Transverse colon (tissue), 4 donors: ENCODE measurements around the gene SARDH. TPM values are rescaled to one million over a fixed set of nuclear protein-coding genes. Genes with fewer than 3 reads are reported as not detected.

Experiments
- DNase-seq: peaks from one replicate; pipeline ENCODE4 v3.0.0-alpha.2; 2019
- H3K27ac ChIP-seq, 4 donors: fragments of 200-600 bp; sonication (generic); 2 replicates each; pipeline ENCODE4 v1.5.1; 2016 to 2018; ENCODE audit warnings: inconsistent platforms in 4 of 4
- H3K27me3 ChIP-seq: fragments of 200-600 bp; sonication (generic); 2 replicates; pipeline ENCODE4 v1.5.1; 2017; ENCODE audit warnings: inconsistent platforms
- H3K36me3 ChIP-seq, 4 donors: fragments of 200-600 bp; sonication (generic); 2 replicates each; pipeline ENCODE4 v1.5.1; 2017 to 2019; ENCODE audit warnings: inconsistent platforms in 4 of 4
- H3K4me1 ChIP-seq, 4 donors: fragments of 200-600 bp; sonication (generic); 2 replicates each; pipeline ENCODE4 v1.5.1; 2017 to 2020; ENCODE audit warnings: inconsistent platforms in 4 of 4
- H3K4me3 ChIP-seq, 4 donors: fragments of 200-600 bp; sonication (generic); 1 replicate in 1 of 4; 2 replicates in 3 of 4; pipeline versions ENCODE4 v1.5.1 to v1.6.1; 2017 to 2019; ENCODE audit warnings: inconsistent platforms in 4 of 4
- H3K9me3 ChIP-seq, 2 donors: fragments of 200-600 bp; sonication (generic); 2 replicates each; pipeline ENCODE4 v1.5.1; 2017 to 2019; ENCODE audit warnings: inconsistent platforms in 2 of 2
- EP300 ChIP-seq: sonication (generic); formaldehyde crosslinking; IDR thresholded peaks from one replicate; pipeline ENCODE4 v1.6.1; 2017; ENCODE audit warnings: antibody characterized with exemption, low read depth
- POLR2A ChIP-seq: fragments of 450-650 bp; IDR thresholded peaks from one replicate; pipeline ENCODE4 v1.6.1; 2016; ENCODE audit warnings: antibody characterized with exemption, mild to moderate bottlenecking, moderate library complexity
- POLR2AphosphoS5 ChIP-seq, 3 donors: sonication (generic); formaldehyde crosslinking; IDR thresholded peaks; one replicate each; pipeline ENCODE4 v1.6.1; 2016; ENCODE audit warnings: antibody characterized with exemption in 3 of 3
- WGBS, 2 donors: methylation state at CpG; one replicate each; pipeline ENCODE4 v1.1.5; 2018; ENCODE audit warnings: low coverage in 1 of 2; 5-methylcytosine and 5-hydroxymethylcytosine counted together
- in situ Hi-C, 4 donors: fragments of 200-750 bp; cut with MboI; loops; one replicate each; pipeline versions ENCODE4 v1.15.0 to v1.15.1; 2017; ENCODE audit warnings: low sequenced_read_pairs in 3 of 4, low pct_ligation_motif_present in 1 of 4, low pct_unique_long_range_greater_than_20kb in 1 of 4
- intact Hi-C: fragments of 100-400 bp; cut with DNase I; formaldehyde crosslinking; loops from one replicate; pipeline ENCODE4 v1.15.1; 2023; ENCODE audit warnings: low total_unique reads
- total RNA-seq, 4 donors: library from RNA; depleted of rRNA; stranded (reverse); fragments of >200 nt; gene quantifications; one replicate each; pipeline ENCODE4 v1.1.0, GENCODE V29; 2016
- TF ChIP-seq, protein P1 (sequence below), 5 experiments: fragments of 200-600 bp in 3 of 5; fragments of 450-650 bp in 2 of 5; sonication (generic) in 3 of 5; IDR thresholded peaks; 1 replicate in 2 of 5; 2 replicates in 3 of 5; pipeline ENCODE4 v1.5.1; 2016 to 2017; ENCODE audit warnings: antibody characterized with exemption in 5 of 5, inconsistent platforms in 3 of 5, mild to moderate bottlenecking in 2 of 5, moderate library complexity in 1 of 5

SARDH gene
- total RNA-seq, 4 donors from 2014 or later, result 0.68 to 1.1 (median 0.95) TPM; not detected in 1

DNA sequence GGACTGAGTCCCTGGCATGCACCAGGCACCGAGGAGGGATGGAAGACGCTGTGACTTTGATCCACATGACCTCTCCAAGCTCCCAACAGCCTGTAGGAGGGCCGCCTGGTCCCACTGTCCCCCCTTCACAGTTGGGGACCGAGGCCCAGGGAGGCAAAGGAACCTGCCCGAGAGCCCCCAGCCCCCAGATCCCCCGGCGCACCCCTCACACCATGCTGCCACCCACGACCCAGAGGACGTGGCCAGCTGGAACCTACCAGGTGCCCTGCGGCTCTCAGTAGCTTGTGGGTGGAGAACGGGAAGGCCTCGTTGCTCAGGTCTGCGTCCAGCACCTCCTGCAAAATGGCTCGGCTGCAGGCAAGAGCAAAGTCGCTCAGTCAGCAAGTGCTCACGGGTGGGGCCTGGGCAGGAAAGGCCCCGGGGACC, 53.2 kb downstream of the SARDH start:
- Histone ChIP-seq H3K27me3 (no peaks in the 10 kb centered on the region), H3K36me3 (no peaks in the 10 kb centered on the region), H3K27ac (no peak overlapping the region), H3K4me3 (no peak overlapping the region), H3K9me3 (no peaks in the 10 kb centered on the region), H3K4me1 (peaks cover 0 to 14% (median 0%) of the 10 kb centered on the region in 4 donors)
- TF ChIP-seq, protein P1, sequence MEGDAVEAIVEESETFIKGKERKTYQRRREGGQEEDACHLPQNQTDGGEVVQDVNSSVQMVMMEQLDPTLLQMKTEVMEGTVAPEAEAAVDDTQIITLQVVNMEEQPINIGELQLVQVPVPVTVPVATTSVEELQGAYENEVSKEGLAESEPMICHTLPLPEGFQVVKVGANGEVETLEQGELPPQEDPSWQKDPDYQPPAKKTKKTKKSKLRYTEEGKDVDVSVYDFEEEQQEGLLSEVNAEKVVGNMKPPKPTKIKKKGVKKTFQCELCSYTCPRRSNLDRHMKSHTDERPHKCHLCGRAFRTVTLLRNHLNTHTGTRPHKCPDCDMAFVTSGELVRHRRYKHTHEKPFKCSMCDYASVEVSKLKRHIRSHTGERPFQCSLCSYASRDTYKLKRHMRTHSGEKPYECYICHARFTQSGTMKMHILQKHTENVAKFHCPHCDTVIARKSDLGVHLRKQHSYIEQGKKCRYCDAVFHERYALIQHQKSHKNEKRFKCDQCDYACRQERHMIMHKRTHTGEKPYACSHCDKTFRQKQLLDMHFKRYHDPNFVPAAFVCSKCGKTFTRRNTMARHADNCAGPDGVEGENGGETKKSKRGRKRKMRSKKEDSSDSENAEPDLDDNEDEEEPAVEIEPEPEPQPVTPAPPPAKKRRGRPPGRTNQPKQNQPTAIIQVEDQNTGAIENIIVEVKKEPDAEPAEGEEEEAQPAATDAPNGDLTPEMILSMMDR (IDR thresholded peaks at IDR 0.05), result no peak
- TF ChIP-seq POLR2AphosphoS5 (IDR thresholded peaks at IDR 0.05) (no peak), POLR2A (no peak), EP300 (no peak)
- no peak for DNase-seq
- 83% methylated on average over 16 of the region's 17 CpGs; no CpG with 5 or more reads in 1 of the 2 donors for WGBS, 2 donors
- intact Hi-C loops, result no loop called here
- in situ Hi-C loops, result no loop called here

DNA sequence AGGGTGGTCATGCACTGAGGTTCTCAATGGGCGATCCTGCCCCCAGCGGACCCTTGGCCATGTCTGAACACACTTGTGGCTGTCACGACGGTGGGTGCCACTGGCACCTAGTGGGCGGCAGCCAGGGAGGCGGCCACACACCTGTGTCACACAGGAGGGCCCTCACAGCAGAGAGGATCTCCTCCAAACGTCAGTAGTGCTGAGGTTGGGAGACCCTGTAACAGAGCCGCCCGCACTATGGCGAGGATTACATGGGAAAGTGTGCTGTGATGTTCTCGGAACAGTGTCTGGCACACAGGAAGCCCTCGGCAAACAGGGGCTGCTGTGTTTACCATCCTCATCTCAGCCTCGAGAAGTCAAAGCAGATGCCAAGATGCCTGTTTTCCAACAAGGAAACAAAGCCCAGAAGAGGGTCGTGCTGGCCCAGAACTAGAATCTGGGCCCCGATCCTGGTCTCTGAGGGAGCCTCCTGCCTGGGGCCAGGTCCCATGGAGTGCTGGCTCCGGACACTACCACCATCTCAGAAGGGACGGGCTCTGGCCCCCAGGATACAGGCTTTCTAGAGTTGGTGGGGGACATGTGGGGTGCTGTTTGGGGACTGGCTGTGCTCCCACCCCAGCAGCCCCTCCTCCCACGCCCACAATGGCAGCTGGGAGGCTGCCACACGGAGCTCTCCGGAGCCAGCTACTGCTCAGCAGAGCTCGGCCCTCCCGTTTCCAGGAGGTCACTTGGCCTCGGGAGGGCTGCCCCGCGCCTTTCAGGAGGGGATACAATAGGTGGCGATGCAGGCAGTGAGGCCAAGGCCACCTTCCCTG, 53.8 kb downstream of the SARDH start:
- Histone ChIP-seq H3K36me3 (no peaks in the 10 kb centered on the region), H3K9me3 (no peaks in the 10 kb centered on the region), H3K27me3 (no peaks in the 10 kb centered on the region), H3K4me1 (peaks cover 0 to 14% (median 0%) of the 10 kb centered on the region in 4 donors), H3K27ac (peak overlapping the region; percentile 48 to 63 (median 54)), H3K4me3 (no peak overlapping the region)
- in situ Hi-C loops, result no loop called here
- TF ChIP-seq EP300, result no peak
- TF ChIP-seq POLR2A, result no peak
- TF ChIP-seq POLR2AphosphoS5 (IDR thresholded peaks at IDR 0.05), result no peak
- TF ChIP-seq, protein P1 (IDR thresholded peaks at IDR 0.05), result no peak
- WGBS, 2 donors, result 73% methylated on average over 23 of the region's 26 CpGs; no CpG with 5 or more reads in 1 of the 2 donors
- no peak for DNase-seq
- intact Hi-C loops, result no loop called here

DNA sequence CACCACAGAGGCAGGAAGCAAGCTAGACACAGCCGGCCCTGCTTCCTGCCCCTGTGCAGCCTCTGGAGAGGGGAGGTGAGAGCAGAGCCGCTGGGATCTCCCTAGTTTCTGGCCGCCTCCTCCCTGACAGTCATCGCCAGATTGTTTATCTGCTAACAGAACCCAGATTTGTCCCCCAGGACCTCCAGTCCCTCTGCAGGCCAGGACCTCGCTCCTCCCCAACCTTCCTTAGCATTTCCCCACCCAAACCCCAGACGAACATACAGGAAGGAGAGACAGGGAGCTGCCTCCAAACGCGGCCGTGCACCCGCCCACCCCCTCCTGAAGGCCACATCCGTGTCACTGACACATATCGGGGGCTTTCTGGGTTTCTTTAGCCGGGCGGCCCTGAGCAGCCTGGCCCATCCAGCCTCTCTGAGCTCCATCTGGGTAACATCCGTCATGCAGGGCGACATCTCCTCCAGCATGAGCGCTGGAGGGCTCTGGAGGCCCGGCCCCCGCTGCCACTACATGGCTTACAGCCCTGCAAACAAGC, 54.5 kb downstream of the SARDH start:
- peaks cover 0 to 14% (median 0%) of the 10 kb centered on the region in 4 donors for H3K4me1 ChIP-seq
- TF ChIP-seq, protein P1 (IDR thresholded peaks at IDR 0.05), result no peak
- TF ChIP-seq POLR2AphosphoS5 (IDR thresholded peaks at IDR 0.05) (no peak), EP300 (no peak), POLR2A (no peak)
- 56 to 58% methylated on average over 4 to 19 of the region's 19 CpGs for WGBS, 2 donors
- peak overlapping the region; percentile 48 to 63 (median 54) for H3K27ac ChIP-seq
- no peak for DNase-seq
- no peak overlapping the region for H3K4me3 ChIP-seq
- H3K27me3 ChIP-seq, result no peaks in the 10 kb centered on the region
- no peaks in the 10 kb centered on the region for H3K36me3 ChIP-seq
- H3K9me3 ChIP-seq, result no peaks in the 10 kb centered on the region
- in situ Hi-C loops, result no loop called here
- intact Hi-C loops, result no loop called here

DNA sequence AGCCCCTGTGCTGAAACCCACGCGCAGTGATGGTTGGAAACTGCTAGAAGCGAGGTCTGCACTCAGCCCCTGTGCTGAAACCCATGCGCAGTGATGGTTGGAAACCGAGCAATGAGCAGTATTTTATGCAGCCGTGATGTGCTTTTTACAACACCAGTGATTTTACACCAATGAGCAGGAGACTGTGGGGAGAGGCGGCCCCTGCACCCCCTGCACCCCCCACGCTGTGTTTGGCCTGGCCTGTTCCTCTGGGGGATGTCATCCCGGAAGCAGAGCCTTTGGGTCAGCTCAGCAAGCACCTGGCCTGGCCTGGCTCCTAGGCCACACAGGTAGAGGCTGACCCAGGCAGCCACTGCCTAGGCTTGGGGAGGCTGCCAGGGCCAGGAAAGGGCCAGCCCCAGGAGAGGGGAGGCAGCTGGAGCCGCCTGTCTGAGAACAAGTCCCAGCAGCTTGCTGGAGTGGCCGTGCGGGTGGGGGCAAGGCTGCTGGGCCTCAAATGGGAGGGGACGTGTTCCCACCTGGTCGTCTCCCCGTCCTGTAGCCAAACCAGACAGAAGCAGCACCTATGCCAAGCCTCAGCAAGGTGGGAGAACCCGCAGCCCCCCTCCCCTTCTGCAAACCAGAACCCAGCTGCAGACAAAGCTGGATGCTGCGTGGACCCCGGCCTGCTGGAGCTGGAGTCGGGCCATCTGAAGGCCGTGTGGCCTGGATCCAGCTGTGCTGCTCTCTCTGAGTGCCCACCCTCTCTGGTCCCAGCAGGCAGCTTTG, 55.1 kb downstream of the SARDH start:
- 64% methylated on average over 17 of the region's 20 CpGs; no CpG with 5 or more reads in 1 of the 2 donors for WGBS, 2 donors
- H3K27ac ChIP-seq, result peak overlapping the region; percentile 48 to 63 (median 54)
- no peaks in the 10 kb centered on the region for H3K36me3 ChIP-seq
- in situ Hi-C loops (no loop called here), intact Hi-C loops (no loop called here)
- no peaks in the 10 kb centered on the region for H3K9me3 ChIP-seq
- no peak for TF ChIP-seq EP300
- no peak for TF ChIP-seq POLR2A
- TF ChIP-seq POLR2AphosphoS5 (IDR thresholded peaks at IDR 0.05), result no peak
- TF ChIP-seq, protein P1 (IDR thresholded peaks at IDR 0.05), result no peak
- no peak overlapping the region for H3K4me3 ChIP-seq
- no peaks in the 10 kb centered on the region for H3K27me3 ChIP-seq
- DNase-seq, result no peak
- peaks cover 0 to 14% (median 0%) of the 10 kb centered on the region in 4 donors for H3K4me1 ChIP-seq
